HG03159 (cell line): ENCODE results near the gene TNIK.

Source experiments
- ATAC-seq: cut with Tn5 transposase; IDR thresholded peaks from one replicate; pipeline ENCODE4 v1.9.1; 2021; ENCODE audit warnings: mild to moderate bottlenecking, moderate library complexity; ENCODE audit not compliant: unreplicated experiment

TNIK gene

DNA sequence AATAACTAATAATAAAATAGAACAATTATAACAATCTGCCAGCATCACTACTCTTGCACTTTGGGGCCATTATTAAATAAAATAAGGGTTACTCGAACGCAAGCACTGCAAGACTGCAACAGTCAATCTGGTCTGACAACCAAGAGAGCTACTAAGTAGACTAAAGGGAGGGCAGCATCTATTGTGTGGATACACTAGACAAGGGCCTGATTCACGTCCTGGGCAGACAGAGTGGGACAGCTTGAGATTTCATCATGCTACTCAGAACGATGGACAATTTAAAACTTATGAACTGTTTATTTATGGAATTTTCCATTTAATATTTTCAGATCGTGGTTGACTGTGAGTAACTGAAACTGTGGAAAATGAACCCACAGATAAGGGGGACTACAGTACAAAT, 39.5 kb downstream of the TNIK start:
- no peak for ATAC-seq

GRCh38 chr3:171419457-171419856, 40.7 kb downstream of the TNIK start:
- no peak for ATAC-seq

- no peak for ATAC-seq
These were observed 42.4 kb downstream of the TNIK start for GRCh38 chr3:171417813-171418212.

DNA sequence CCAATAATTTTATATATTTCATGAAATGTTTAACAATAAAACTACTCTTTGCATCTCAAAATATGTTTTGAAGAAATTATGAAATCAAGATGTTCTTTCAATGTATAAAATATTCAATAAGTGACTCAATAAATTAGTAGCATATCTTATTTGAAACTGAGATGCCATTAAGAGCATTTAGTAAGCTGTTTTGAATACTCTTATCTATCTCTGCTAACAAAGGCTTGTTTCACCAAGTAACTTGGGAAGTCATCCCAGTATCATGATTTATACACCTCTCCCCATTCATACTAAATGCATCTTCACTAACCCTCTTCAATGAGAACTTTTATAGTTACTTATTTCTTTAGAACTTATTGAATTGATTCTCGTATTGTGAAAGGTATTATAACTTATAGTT, 43.1 kb downstream of the TNIK start:
- no peak for ATAC-seq

DNA sequence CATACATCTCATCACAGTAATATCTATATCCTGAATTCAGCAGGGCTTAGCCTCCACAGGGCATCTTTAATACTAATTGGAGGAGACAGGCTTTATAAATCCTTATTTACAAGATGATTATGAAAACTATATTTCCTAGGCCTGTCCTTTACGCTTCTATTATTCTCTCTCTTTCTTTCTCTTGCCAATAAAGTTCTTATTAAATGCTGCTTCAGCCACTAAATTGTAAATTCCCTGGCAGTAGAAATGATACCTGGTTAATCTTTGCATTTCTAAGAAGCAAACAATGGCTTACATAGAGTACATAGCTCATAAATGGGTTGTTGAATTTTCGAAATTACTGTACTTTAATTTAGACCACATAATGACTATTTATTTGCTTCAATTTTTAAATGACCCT, 43.5 kb downstream of the TNIK start:
- no peak for ATAC-seq

DNA sequence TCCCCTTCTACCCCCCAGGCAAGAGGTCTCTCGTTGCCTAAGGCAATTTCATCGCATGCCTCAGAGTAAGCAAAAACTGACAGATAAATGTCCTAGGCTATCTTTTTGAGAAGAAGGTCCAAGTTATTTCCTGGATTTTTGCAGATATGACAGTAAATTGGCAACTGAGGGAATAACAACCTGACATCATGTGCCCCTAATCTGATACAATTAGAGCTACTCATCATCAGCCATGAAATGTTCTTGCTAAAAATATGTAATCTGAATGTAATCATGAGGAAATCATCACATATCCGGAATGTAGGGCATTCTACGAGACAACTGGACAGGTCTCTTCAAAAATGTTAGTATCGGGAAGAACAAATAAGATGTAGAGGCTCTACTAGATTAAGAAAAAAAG, 44.1 kb downstream of the TNIK start:
- no peak for ATAC-seq

GRCh38 chr3:171415070-171415469, 45.1 kb downstream of the TNIK start:
- no peak for ATAC-seq

- ATAC-seq = no peak
These were observed 47.7 kb downstream of the TNIK start for GRCh38 chr3:171412473-171412872.

DNA sequence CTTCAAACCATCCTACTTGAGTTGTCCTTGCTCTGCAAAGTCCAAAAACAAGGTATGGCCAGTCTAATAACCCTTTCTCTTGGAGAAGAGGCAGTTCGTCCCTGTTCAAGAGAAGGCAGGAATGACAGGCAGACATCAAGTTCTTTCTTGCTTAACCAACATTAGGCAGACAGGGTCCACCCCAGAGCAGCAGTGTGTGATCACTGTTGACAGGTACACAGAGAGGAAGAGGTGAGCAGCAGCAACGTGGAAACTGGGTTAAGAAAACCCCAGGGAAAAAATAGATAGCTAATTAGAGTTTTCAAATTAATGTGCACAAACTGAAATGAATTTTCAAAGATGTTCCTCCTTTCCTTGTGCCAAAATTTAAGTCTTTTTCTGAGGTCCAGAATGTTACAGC, 48.2 kb downstream of the TNIK start:
- ATAC-seq = no peak

DNA sequence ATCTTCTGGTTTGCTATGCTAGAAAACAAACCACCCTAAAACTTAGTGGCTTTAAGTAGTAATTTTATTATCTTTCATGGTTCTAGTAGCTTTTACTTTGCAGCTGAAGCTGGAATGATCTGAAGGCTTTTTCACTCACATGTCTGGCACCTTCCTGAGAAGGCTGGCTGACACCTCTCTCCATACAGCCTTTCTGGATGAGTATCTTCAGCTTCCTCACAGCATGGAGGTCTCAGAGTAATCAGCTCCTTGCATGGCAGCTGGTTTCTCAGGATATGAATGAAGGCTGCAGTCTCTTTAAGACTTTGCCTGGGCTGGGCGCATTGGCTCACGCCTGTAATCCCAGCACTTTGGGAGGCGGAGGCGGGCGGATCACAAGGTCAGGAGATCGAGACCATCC, 50.0 kb downstream of the TNIK start:
- no peak for ATAC-seq

DNA sequence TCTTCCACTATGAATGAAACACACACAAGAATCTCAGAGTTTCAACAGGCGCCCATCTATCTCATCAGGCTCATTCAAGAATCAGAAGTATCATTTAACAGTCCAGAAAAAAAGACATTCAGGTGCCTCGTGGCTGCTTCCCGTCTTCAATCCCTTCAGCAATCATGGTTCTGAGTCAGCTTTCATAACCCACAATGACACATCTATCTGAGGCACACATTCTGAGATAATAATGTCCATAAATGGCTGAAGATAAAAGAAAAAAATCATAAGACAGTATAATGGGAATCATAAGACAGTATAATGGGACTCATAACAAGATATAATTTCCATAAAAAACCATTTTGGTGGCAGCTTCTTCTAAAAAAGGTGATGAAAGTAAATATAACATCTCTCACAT, 52.4 kb downstream of the TNIK start:
- ATAC-seq = no peak

GRCh38 chr3:171404376-171404967, 55.7 kb downstream of the TNIK start:
- ATAC-seq = no peak

DNA sequence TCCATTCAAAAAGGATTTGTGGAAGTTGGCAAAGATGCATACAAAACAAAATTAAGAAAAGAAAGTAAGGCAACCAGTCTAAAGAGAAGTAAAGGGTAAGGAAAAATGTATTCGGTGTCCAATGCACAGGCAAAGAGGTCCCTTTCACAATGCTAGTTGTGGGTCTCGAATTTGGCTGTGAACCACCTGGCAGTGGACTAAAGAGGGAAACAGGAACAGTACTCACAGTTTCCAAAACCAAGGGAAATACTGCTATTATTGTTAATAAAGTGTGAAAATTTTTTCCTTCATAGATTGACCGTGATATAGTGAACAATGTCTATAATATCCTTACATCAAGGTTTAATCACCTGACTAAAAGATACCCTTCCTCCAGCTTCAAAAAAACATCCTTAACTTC, 57.9 kb downstream of the TNIK start:
- no peak for ATAC-seq

GRCh38 chr3:171401432-171401831, 58.8 kb downstream of the TNIK start:
- ATAC-seq = no peak

DNA sequence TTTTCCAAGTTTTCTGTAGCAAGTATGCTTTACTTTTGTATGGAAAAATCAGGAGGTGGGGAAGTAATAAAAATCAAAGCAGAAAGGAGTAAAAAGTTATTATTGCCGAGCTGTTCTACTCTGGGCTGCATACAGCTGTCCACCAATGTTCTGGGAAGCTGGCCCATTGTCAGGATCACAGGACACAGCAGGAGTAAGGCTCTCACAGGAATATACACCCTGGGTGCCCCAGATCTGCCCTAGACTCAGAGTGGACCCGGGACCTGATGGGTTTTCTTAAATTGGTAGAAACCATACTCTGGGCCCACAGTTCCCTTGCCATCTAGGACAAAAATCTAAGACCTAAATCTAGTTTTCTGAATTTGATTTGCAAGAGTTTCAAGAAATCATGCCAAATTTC, 60.4 kb downstream of the TNIK start:
- ATAC-seq = no peak

DNA sequence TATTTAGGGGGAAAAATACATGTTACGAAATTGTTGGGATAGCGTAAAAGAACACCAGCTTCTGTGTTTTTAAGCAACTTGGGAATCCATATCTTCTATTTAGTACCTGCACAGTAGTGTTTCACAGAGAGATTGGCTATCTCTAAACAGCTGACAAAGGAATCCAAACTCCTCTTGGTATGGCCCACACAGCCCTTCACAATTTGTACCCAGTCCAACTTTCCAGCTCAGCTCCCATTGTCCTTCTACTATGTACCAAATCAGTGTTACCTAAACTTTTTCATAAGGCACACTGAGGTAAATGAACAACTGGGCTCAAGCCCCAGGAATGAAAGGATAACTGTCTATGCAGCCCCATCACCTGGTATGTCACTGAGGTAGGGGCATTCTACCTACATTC, 61.9 kb downstream of the TNIK start:
- no peak for ATAC-seq

- ATAC-seq = no peak
These were observed 63.1 kb downstream of the TNIK start for GRCh38 chr3:171397089-171397488.

DNA sequence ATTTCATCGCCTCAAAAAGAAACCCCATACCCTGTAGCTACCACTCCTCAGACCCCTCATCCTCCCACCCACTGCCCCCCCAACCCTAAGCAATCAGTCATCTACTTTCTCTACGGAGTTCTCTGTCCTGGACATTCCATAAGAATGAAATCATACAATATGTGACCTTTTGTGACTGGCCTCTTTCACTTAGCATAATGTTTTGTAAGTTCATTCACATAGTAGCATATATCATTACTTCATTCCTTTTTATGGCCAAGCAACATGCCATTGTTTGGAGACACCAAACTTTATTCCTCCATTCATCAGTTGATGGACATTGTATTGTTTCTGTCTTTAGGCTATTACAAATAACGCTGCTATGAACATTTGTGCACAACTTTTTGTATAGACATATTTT, 64.2 kb downstream of the TNIK start:
- ATAC-seq = no peak

DNA sequence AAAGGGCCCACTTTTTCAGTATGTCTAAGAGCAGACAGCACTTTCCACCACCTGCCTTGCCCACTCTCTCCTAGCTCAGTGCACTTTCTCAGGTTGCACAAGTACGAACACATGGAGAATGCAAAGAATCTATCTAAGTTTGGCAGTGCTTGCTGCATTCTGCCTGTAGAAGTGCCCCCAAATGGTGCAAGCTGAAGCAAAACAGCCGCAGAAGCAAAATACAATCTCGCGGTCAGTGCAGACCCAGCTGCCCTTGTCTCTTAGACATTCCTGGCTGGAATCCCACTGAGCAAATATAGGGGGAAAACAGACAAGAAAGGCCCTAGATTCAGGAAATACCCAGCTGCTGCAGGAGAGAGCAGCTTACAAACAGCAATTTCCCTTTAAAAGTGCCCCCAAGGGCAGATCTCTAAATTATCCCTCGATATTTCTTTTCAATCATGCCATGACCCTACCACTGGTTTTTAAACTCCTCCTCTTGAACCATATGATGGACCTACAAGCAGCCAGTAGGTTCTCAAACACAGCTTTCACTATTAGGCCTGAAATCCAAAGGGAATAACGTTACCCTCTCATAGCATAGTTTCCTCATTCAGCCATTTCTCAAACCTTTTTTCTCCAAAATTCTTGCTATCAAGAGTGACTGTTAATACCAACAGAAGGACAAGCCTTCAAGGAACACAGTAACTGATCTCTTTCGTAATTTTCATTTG, 67.0 kb downstream of the TNIK start:
- ATAC-seq = no peak

GRCh38 chr3:171391432-171391831, 68.8 kb downstream of the TNIK start:
- no peak for ATAC-seq

DNA sequence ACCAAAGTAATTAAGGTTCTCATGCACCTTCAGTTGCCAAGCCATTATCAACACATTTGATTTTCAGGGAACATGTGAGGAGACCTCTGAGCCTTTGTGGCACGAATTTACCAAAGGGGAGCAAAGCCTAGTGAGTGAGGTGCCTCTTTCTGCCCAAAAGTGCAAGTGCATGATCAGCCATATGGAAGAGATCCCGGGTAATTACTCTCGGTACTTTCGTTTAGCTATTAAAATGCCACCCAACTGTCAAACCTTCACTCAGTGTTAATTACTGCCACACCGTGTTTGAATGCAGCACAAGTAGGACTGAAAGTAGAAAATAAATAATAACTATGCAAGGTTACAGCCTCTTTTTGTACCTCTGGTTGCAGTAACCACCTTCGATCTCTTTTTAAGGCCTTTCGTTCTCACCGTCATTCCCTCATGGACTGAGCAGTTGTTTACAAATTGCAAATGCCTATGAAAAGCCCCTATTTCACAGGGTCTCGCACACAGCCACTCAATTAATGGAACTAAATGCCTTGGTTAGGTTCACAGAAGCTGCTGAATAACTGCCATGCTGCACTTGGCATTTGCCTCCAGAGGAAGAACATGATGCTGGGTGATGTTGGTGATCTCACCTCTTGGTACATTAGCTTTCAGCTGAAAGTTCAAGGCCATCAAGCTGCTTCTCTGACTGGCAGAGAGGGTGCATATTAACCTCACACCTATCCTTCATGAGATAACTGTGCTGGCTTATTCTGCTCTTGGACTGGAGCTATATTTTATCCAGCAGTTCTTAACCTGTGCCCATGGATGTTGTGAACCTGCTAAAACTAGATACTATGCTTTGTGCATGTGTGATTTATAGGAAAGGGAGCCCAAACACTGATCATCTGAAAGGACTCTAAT, 69.9 kb downstream of the TNIK start:
- no peak for ATAC-seq

- ATAC-seq = no peak
These were observed 70.7 kb downstream of the TNIK start for GRCh38 chr3:171389491-171389890.
